Measurements from ENCODE around the gene PPARG.
"Not testable (repeated sequence)": the region's sequence is repeated elsewhere in the genome, so short reads cannot be mapped to it uniquely, and the experiment has no call there.

The PPARG gene

GRCh38 chr3:12472796-12473195 is 183.9 kb downstream of the PPARG start:
- in situ Hi-C loops (cut with HindIII; ENCODE audit: low sequenced_read_pairs), result no loop called here

- in situ Hi-C loops (cut with HindIII; ENCODE audit: low sequenced_read_pairs), result no loop called here
Observed at GRCh38 chr3:12473511-12473910, 184.6 kb downstream of the PPARG start.

DNA sequence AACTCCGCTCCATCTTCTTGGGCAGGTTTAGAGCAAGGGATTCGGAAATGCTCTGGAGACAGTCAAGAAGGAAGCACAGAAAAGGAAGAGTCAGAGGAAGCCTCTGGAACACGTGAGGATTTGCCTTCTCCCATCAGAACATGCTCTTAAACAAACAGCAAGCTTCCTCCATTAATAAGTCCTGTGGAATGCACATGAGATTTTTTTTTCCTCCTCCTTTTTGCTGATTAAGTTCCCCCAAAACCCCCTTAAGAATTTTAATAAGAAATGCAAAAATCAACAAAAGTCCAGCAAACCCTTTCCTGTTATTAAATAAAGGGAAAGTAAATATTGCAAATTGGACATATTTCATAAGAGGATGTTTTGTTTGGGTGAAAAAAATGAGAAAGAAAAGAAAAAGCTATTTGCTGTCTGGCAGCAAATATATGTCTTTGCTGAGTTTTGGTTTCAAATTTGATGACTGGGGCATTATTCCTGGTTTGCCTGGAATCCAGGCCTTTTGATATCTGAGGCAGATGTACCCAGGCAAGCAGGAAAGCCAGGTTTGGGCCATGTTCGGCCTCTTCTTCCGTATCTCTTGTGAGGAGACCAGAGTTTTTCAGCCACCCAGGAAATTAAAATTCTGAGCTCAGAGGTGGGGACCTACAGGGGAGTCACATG is 187.5 kb downstream of the PPARG start:
- in situ Hi-C loops (cut with HindIII; ENCODE audit: low sequenced_read_pairs), result no loop called here

- in situ Hi-C loops (cut with HindIII; ENCODE audit: low sequenced_read_pairs), result no loop called here
Observed at GRCh38 chr3:12477256-12477655, 188.4 kb downstream of the PPARG start.

DNA sequence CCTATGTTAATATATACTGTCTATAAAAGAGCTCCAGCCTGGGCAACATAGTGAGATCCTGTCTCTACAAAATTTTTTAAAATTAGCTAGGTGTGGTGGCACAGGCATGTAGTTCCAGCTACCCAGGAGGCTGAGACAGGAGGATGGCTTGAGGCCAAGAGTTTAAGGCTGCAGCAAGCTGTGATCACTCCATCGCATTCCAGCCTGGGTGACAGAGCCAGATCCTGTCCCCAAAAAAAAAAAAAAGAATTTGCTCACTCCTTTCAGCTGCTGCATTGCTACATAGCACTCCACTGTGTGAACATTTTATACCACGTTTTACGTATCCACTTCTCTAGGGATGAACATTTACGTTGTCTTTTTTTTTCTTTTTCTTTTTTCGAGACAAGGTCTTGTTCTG is 189.5 kb downstream of the PPARG start:
- in situ Hi-C loops (cut with HindIII; ENCODE audit: low sequenced_read_pairs), result no loop called here

GRCh38 chr3:12479198-12479597 is 190.3 kb downstream of the PPARG start:
- in situ Hi-C loops (cut with HindIII; ENCODE audit: low sequenced_read_pairs), result not testable (repeated sequence)

- in situ Hi-C loops (cut with HindIII; ENCODE audit: low sequenced_read_pairs), result no loop called here
Observed at GRCh38 chr3:12479919-12480427, 191.1 kb downstream of the PPARG start.

DNA sequence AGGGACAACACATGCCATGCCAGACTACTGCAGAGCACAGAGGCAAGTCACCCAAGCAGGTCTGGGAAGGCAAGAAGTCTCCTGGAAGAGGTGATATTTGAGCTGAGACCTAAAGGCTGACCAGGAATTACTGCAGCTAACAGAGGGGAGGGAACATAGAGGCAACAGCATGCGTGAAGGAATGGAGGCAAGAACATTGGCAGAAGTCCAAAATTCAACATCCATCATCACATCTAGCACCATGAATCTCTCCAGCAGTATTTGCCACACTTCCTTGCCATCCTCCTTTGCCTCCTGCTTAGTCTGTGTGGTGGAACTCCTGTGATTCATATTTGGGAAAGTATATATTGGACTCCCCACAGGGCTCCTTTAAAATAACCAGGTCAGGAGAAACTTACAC is 194.5 kb downstream of the PPARG start:
- in situ Hi-C loops (cut with HindIII; ENCODE audit: low sequenced_read_pairs), result no loop called here

- in situ Hi-C loops (cut with HindIII; ENCODE audit: low sequenced_read_pairs), result no loop called here
Observed at GRCh38 chr3:12483872-12484197, 195.0 kb downstream of the PPARG start.

Data from endothelial cell of hepatic sinusoid (primary cell).